Measurements from ENCODE around the gene FUOM.
"Not testable (repeated sequence)": the region's sequence is repeated elsewhere in the genome, so short reads cannot be mapped to it uniquely, and the experiment has no call there.

Gene FUOM

DNA sequence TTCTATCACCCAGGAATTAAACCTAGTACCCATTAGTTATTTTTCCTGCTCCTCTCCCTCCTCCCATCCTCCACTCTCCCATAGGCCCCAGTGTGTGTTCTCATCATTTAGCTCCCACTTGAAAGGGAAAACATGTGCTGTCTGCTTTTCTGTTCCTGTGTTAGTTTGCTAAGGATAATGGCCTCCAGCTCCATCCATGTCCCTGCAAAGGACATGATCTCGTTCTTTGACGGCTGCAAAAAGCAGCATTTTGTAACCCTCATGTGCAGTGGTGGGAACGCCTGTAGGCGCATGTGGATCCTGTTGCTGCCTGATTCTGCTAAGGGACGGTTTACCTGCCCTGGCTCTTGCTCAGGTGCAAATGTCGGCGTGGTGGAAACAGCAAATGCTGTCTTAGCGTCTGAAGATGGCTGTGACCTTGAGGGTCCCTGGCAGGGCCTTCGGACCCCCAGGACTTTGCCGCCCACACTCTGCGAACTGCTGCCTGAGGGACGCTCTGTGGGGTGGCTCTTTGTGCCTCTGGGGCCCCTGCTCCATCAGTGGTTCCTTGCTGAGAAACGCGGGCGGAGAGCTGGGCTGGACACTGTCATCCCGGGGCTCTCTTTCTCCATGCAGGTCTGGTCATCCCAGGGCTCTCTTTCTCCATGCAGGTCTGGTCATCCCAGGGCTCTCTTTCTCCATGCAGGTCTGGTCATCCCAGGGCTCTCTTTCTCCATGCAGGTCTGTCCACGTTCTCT, 30.6 kb upstream of the FUOM start:
- DNase-seq: no peak

- not testable (repeated sequence) for DNase-seq
Observed at GRCh38 chr10:133386951-133387350, 29.1 kb upstream of the FUOM start.

GRCh38 chr10:133385214-133385613, 27.4 kb upstream of the FUOM start:
- DNase-seq: no peak

GRCh38 chr10:133384071-133384470, 26.3 kb upstream of the FUOM start:
- DNase-seq: no peak

DNA sequence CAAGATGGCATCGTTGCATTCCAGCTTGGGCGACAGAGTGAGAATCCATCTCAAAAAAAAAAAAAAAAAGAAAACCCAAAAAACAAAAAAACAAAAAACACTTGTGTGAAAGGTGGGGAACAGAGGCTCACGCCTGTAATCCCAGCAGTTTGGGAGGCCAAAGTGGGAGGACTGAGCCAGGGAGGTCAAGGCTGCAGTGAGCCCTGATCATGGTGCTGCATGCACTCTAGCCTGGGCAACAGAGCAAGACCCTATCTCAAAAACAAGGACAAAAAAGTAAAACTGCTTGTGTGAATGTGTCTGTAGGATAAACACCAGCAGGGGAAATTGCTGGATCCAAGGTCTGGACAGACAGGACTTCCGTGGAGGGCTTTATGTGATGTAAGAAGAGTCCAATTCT, 25.7 kb upstream of the FUOM start:
- DNase-seq: no peak

- DNase-seq: no peak
Observed at GRCh38 chr10:133381036-133381435, 23.2 kb upstream of the FUOM start.

DNA sequence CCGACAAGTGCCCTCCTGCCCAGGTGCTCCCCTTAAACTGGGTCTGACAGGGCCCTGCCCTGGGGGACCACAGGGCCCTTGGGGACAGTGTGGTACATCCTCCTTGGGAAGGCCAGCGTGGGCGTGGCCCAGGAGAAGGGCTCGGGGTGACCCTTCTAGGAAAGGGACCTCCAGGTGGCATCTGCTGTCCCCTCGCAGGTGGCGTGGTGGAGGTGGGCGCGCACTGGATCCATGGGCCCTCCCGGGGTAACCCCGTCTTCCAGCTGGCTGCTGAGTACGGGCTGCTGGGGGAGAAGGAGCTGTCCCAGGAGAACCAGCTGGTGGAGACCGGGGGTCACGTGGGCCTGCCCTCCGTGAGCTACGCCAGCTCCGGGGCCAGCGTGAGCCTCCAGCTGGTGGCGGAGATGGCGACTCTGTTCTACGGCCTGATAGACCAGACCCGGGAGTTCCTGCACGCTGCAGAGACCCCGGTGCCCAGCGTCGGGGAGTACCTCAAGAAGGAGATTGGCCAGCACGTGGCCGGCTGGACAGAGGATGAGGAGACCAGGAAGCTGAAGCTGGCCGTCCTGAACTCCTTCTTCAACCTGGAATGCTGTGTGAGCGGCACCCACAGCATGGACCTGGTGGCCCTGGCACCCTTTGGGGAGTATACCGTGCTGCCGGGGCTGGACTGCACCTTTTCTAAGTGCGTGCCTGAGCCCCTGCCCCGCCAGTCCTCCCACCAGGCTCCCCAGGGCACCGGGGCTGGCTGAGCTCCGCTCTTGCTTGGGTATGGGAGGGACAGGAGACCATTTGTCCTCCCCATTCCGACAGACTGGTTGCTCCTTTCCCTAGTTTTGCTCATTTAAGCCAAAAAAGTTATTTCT, 22.2 kb upstream of the FUOM start:
- no peak for DNase-seq

DNA sequence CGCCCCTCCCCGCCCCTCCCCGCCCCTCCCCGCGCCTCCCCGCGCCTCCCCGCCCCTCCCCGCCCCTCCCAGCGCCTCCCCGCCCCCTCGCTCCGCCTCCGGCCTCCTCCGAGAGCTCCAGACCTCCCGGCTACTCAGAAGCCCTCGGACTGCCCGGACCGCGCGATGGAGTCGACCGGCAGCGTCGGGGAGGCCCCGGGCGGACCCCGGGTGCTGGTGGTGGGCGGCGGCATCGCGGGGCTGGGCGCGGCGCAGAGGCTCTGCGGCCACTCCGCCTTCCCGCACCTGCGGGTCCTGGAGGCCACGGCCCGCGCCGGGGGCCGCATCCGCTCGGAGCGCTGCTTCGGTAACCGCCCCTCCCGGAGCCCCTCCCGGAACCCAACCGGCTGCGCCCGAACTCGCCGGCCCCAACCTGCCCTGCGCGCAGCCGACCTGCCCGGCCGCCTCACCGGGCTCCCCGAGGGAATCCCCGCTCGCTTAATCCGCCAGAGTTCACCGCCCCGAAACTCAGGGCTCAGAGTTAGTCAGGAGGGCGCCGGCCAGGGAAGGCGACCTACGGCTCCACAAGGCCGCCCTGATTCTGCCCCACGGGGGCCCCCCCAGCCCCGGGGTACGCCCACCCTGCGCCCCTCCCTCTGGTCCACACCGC, 21.5 kb upstream of the FUOM start, which contains the start of gene PAOX:
PAOX (plus strand) TSS at position 111 of the 649 bp plus-strand sequence; CDS start at position 166, 55 bp downstream.
- peak; percentile 39 for DNase-seq

GRCh38 chr10:133378251-133379096, 20.7 kb upstream of the FUOM start:
- peak; percentile 42 for DNase-seq

DNA sequence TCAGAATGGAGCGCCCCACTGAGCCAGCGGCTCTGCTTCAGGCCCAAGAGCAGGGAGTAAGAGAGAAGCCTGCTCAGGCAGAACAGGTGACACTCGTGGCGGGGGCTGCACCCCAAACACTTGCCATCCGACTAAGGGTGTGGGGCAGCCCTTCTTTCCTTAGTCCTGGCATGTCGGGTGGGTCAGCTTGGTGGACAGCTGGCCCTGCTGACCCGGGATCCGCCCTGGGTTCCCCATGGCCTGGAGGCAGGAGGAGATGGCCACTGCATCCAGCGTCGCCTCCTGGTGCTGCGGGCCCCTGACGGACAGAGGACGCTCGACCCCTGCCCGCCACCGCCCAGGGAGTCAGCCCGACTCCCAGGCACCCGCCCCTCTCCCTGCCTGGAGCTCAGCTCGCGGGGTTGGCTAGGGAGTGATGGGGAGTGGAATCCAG, 20.0 kb upstream of the FUOM start:
- DNase-seq: no peak

DNA sequence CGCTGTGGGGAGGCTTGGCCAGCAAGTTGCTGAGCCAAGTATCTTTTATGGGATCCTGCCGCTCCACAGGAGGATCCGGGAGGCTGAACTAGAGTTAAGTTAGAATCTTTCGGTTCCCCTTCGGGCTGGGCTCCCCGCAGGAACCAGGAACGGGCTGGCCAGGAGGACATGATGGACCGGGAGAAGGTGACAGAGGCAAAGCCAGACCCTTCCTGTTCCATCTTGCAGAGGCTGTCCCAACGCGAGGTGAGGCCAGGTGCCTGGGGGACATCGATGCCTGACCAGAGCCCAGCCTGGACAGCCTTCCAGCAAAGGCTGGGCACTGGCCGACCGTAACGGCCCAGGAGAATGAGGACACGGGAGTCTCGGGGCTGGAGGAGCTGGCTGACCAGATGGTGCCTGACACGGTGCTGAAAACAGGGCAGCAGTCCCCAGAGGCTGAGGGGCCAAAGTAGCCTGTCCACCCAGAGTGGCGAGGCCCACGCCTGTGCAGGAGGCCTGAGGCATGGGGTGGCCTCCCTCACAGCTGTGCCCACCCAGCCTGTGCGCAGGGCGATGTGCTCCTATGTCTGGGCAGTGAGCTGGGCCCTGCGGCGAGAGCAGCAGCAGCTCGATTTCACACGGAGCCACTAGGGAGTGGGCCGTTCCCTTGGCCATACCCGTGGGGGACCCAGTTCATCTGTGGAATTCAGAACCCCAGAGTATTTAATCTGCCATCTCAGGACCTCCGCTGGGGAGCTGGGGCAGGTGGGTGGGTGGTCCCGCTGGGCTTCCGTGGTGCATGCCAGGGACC, 19.4 kb upstream of the FUOM start:
- DNase-seq: no peak

DNA sequence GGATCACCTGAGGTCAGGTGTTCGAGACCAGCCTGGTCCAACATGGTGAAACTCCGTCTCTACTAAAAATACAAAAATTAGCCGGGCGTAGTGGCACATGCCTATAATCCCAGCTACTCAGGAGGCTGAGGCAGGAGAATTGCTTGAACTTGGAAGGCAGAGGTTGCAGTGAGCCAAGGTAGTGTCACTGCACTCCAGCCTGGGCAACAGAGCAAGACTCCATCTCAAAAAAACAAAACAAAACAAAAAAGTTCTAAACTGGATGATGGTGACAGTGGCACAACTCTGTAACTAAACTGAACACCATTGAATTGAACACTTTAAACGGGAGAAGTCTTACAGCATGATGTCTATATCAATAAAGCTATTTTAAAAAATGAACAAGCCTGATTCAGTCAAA, 18.4 kb upstream of the FUOM start:
- DNase-seq: not testable (repeated sequence)

GRCh38 chr10:133375357-133376115, 17.7 kb upstream of the FUOM start:
- no peak for DNase-seq

- DNase-seq: peak; percentile 88
Observed at GRCh38 chr10:133373174-133374090, 15.6 kb upstream of the FUOM start, which contains the start of gene ECHS1. ECHS1 (minus strand) TSS chr10:133373354; CDS start chr10:133373333, 21 bp downstream.

DNA sequence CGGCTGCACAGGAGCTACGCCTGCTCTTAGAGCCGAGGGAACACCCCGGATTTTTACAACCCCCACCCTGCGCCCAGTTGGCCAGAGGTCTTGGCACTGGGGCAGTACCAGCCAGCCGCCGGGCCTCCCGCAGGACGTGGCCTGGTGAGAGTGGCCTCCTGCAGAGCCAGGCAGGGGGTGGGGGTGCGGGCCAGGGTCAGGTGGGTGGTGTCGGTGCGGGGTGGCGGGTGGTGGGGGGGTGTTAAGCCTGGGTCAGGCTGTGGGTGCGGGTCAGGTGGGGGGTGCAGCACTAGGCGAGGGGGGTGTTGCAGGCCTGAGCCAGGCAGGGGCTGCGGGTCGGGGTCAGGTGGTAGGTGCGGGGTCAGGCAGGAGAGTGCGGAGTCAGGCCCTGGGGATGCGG, 14.7 kb upstream of the FUOM start:
- DNase-seq: no peak

- DNase-seq: no peak
Observed at GRCh38 chr10:133370030-133370786, 12.4 kb upstream of the FUOM start.

DNA sequence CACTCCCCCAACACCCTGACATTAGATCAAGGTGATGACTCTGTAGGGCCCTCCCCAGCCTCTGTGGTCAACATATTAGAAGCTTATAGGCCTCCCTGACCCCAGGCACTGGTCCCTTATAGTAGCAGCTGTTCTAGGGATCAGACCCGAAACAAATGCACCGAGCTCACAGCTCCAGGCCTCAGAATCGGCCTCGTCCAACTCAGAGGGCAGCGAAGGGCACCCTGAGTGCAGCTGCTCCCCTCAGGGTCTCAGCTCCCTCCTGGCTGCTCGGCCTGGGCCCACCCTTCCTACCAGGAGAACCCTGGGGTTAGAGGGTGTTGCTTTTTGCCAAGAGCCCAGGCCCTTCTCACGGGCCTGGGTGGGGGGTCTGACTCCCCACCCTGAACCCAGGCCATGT, 10.3 kb upstream of the FUOM start:
- no peak for DNase-seq

GRCh38 chr10:133367461-133367860, 9.6 kb upstream of the FUOM start:
- DNase-seq: not testable (repeated sequence)

DNA sequence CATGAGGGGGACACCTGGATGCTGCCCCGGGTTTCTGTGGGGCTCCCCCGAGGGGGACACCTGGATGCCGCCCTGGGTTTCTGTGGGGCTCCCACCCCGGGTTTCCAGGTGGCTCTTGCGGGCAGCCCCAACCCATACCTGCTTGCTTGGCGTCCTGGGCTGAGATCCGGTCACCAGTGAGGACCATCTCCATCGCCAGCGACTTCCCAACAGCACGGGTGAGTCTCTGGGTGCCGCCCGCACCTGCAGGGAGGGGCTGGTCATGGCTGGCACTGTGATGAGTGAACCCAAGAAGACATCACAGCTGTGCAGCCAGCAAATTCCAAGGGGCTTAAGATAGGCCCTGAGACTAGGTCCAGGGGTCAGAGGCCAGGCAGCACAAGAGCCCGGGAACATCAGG, 8.9 kb upstream of the FUOM start:
- DNase-seq: no peak
